H9 (cell line): ENCODE measurements around the gene POLA1. TPM values are rescaled to one million over a fixed set of nuclear protein-coding genes. Genes with fewer than 3 reads are reported as not detected.

Experiments used
- DNase-seq: peaks from one replicate; pipeline ENCODE4 v3.0.0-alpha.2; 2017
- H2AFZ ChIP-seq: one replicate; pipeline ENCODE4 v1.6.1; 2013; ENCODE audit warnings: mild to moderate bottlenecking, low read length, control low read depth, moderate library complexity
- H2AK5ac ChIP-seq: 2 replicates; pipeline ENCODE4 v1.6.1; 2013; ENCODE audit warnings: low read length, control low read depth, mixed read lengths; ENCODE audit not compliant: insufficient read length
- H2BK120ac ChIP-seq: one replicate; pipeline ENCODE4 v1.6.1; 2013; ENCODE audit warnings: low read depth, mild to moderate bottlenecking, low read length, control low read depth, inconsistent platforms; ENCODE audit not compliant: poor library complexity, severe bottlenecking
- H2BK12ac ChIP-seq: 2 replicates; pipeline ENCODE4 v1.6.1; 2013; ENCODE audit warnings: low read length, control low read depth, mixed read lengths, low read depth; ENCODE audit not compliant: insufficient read length
- H2BK15ac ChIP-seq: 2 replicates; pipeline ENCODE4 v1.6.1; 2013; ENCODE audit warnings: low read depth, low read length, control low read depth
- H2BK20ac ChIP-seq: one replicate; pipeline ENCODE4 v1.6.1; 2013; ENCODE audit warnings: low read depth, mild to moderate bottlenecking, low read length, control low read depth, inconsistent platforms; ENCODE audit not compliant: poor library complexity, severe bottlenecking
- H2BK5ac ChIP-seq: 2 replicates; pipeline ENCODE4 v1.6.1; 2013; ENCODE audit warnings: low read length, control low read depth, mixed read lengths; ENCODE audit not compliant: insufficient read length
- H3K14ac ChIP-seq: 2 replicates; pipeline ENCODE4 v1.6.1; 2013; ENCODE audit warnings: low read length, control low read depth; ENCODE audit not compliant: insufficient read depth
- H3K18ac ChIP-seq: 2 replicates; pipeline ENCODE4 v1.6.1; 2013; ENCODE audit warnings: low read depth, mild to moderate bottlenecking, mixed read lengths, low read length, control low read depth; ENCODE audit not compliant: insufficient read length
- H3K23ac ChIP-seq: 2 replicates; pipeline ENCODE4 v1.6.1; 2013; ENCODE audit warnings: low read length, control low read depth, mixed read lengths, low read depth; ENCODE audit not compliant: insufficient read length
- H3K23me2 ChIP-seq: 2 replicates; pipeline ENCODE4 v1.6.1; 2013; ENCODE audit warnings: low read depth, mild to moderate bottlenecking, mixed read lengths, low read length, control low read depth; ENCODE audit not compliant: insufficient read length, poor library complexity, severe bottlenecking
- H3K27ac ChIP-seq: 2 replicates; pipeline ENCODE4 v1.5.1; 2013; ENCODE audit warnings: low read length, control low read depth, mixed read lengths, low read depth; ENCODE audit not compliant: insufficient read length
- H3K27me3 ChIP-seq: 2 replicates; pipeline ENCODE4 v1.6.1; 2013; ENCODE audit warnings: low read length, control low read depth, inconsistent platforms; ENCODE audit not compliant: insufficient read depth
- H3K4ac ChIP-seq: 2 replicates; pipeline ENCODE4 v1.6.1; 2013; ENCODE audit warnings: low read depth, mild to moderate bottlenecking, control low read depth, inconsistent platforms, low read length, moderate library complexity
- H3K4me1 ChIP-seq: 2 replicates; pipeline ENCODE4 v1.6.1; 2013; ENCODE audit warnings: low read length, control low read depth, inconsistent platforms; ENCODE audit not compliant: insufficient read depth
- H3K4me2 ChIP-seq: 2 replicates; pipeline ENCODE4 v1.6.1; 2013; ENCODE audit warnings: low read length, control low read depth, mixed read lengths; ENCODE audit not compliant: insufficient read length, insufficient read depth
- H3K56ac ChIP-seq: 2 replicates; pipeline ENCODE4 v1.6.1; 2013; ENCODE audit warnings: low read depth, mild to moderate bottlenecking, mixed read lengths, low read length, control low read depth; ENCODE audit not compliant: insufficient read length
- H3K79me1 ChIP-seq: 2 replicates; pipeline ENCODE4 v1.6.1; 2013; ENCODE audit warnings: low read depth, mild to moderate bottlenecking, moderate library complexity, low read length, control low read depth, inconsistent platforms; ENCODE audit not compliant: insufficient read depth, poor library complexity, severe bottlenecking
- H3K79me2 ChIP-seq: 2 replicates; pipeline ENCODE4 v1.6.1; 2013; ENCODE audit warnings: low read length, control low read depth, inconsistent platforms; ENCODE audit not compliant: insufficient read depth
- H3K9ac ChIP-seq: 2 replicates; pipeline ENCODE4 v1.6.1; 2013; ENCODE audit warnings: low read length, control low read depth, mixed read lengths; ENCODE audit not compliant: insufficient read length; ENCODE audit errors: extremely low read depth
- H3K9me3 ChIP-seq: one replicate; pipeline ENCODE4 v1.6.1; 2013; ENCODE audit warnings: low read depth, low read length, inconsistent platforms; ENCODE audit not compliant: control insufficient read depth
- H3T11ph ChIP-seq: one replicate; pipeline ENCODE4 v1.6.1; 2013; ENCODE audit warnings: mild to moderate bottlenecking, low read length, control low read depth, inconsistent platforms
- H4K20me1 ChIP-seq: one replicate; pipeline ENCODE4 v1.6.1; 2013; ENCODE audit not compliant: control insufficient read depth, insufficient read length, insufficient read depth
- H4K5ac ChIP-seq: 2 replicates; pipeline ENCODE4 v1.6.1; 2013; ENCODE audit warnings: low read depth, mild to moderate bottlenecking, mixed read lengths, low read length, control low read depth; ENCODE audit not compliant: insufficient read length
- H4K8ac ChIP-seq: replicated peaks from 2 replicates; pipeline ENCODE4 v1.6.1; 2013; ENCODE audit warnings: low read length, control low read depth, mixed read lengths, low read depth; ENCODE audit not compliant: insufficient read length
- H4K91ac ChIP-seq: 2 replicates; pipeline ENCODE4 v1.6.1; 2013; ENCODE audit warnings: low read depth, mild to moderate bottlenecking, moderate library complexity, mixed read lengths, low read length, control low read depth; ENCODE audit not compliant: insufficient read length
- H3K27ac Mint-ChIP-seq, 3 experiments: 2 replicates in 2 of 3; 3 replicates in 1 of 3; pipeline ENCODE4 v1.8.0; 2020 to 2021; ENCODE audit warnings: mixed read lengths in 3 of 3, mild to moderate bottlenecking in 1 of 3, moderate library complexity in 1 of 3
- H3K27me3 Mint-ChIP-seq: 2 replicates; pipeline ENCODE4 v1.8.0; 2021; ENCODE audit warnings: low read depth, mild to moderate bottlenecking, moderate library complexity, mixed read lengths
- H3K36me3 Mint-ChIP-seq, 3 experiments: 2 replicates in 2 of 3; 3 replicates in 1 of 3; pipeline ENCODE4 v1.8.0; 2020 to 2021; ENCODE audit warnings: low read depth in 3 of 3, mixed read lengths in 3 of 3; ENCODE audit not compliant: insufficient read depth in 1 of 3
- H3K4me1 Mint-ChIP-seq, 2 experiments: 2 replicates each; pipeline ENCODE4 v1.8.0; 2020; ENCODE audit warnings: mixed read lengths in 2 of 2
- H3K4me3 Mint-ChIP-seq, 2 experiments: 2 replicates in 1 of 2; 3 replicates in 1 of 2; pipeline ENCODE4 v1.8.0; 2020 to 2021; ENCODE audit warnings: mild to moderate bottlenecking in 2 of 2, mixed read lengths in 2 of 2, moderate library complexity in 1 of 2
- H3K9me3 Mint-ChIP-seq, 2 experiments: 2 replicates in 1 of 2; 3 replicates in 1 of 2; pipeline ENCODE4 v1.8.0; 2020; ENCODE audit warnings: mild to moderate bottlenecking in 2 of 2, mixed read lengths in 2 of 2, moderate library complexity in 1 of 2
- CTCF ChIP-seq: fragments of 200-600 bp; sonication (generic); conservative IDR thresholded peaks from 3 replicates; pipeline ENCODE4 v1.8.0; 2021; ENCODE audit warnings: antibody characterized with exemption, mild to moderate bottlenecking
- WGBS: extraction: QIAGEN DNeasy Blood & Tissue Kit; methylation state at CpG from one replicate; pipeline ENCODE4 v1.1.7; 2013; ENCODE audit warnings: missing lambda C conversion rate, low lambda C conversion rate, mixed read lengths; ENCODE audit not compliant: insufficient read length; ENCODE audit errors: extremely low coverage; 5-methylcytosine and 5-hydroxymethylcytosine counted together
- total RNA-seq: library from RNA; stranded (reverse); gene quantifications from 2 replicates; pipeline ENCODE4 v1.2.1, GENCODE V29; 2021

The POLA1 gene
- total RNA-seq, 1 experiment from 2014 or later = 60.2 TPM

- Mint-ChIP-seq H3K27ac (no peak overlapping the region), H3K9me3 (no peaks in the 10 kb centered on the region), H3K36me3 (no peaks in the 10 kb centered on the region), H3K4me3 (no peak overlapping the region), H3K27me3 (peaks cover 4% of the 10 kb centered on the region; the same call in 1 of the 2 replicates), H3K4me1 (peaks cover 19 to 23% of the 10 kb centered on the region in 2 experiments)
- no peaks in the 10 kb centered on the region for H3K9me3 ChIP-seq
- H3K27me3 ChIP-seq = no peaks in the 10 kb centered on the region; the same call in 1 of the 2 replicates
- no peak overlapping the region for H3K56ac ChIP-seq
- no peaks in the 10 kb centered on the region for H4K20me1 ChIP-seq
- H4K5ac ChIP-seq = no peak overlapping the region
- no peak overlapping the region for H2BK120ac ChIP-seq
- no CpG with 5 or more reads among the region's 4 CpGs for WGBS
- no peak overlapping the region for H2AK5ac ChIP-seq
- H4K8ac ChIP-seq = no peak overlapping the region
- no peaks in the 10 kb centered on the region for H3K23me2 ChIP-seq
- H3T11ph ChIP-seq = no peak overlapping the region
- no peak overlapping the region for H3K18ac ChIP-seq
- no peak overlapping the region for H3K23ac ChIP-seq
- H3K9ac ChIP-seq = no peak overlapping the region
- H3K79me1 ChIP-seq = no peaks in the 10 kb centered on the region
- H3K79me2 ChIP-seq = no peaks in the 10 kb centered on the region
- no peak overlapping the region for H2BK20ac ChIP-seq
- no peak for TF ChIP-seq CTCF
- no peak overlapping the region for H2BK5ac ChIP-seq
- no peak overlapping the region for H3K4me2 ChIP-seq
- H3K27ac ChIP-seq = no peak overlapping the region
- no peak for DNase-seq
- no peak overlapping the region for H3K4ac ChIP-seq
- no peak overlapping the region for H2AFZ ChIP-seq
- no peak overlapping the region for H4K91ac ChIP-seq
- no peaks in the 10 kb centered on the region; the same call in 1 of the 2 replicates for H3K4me1 ChIP-seq
- no peak overlapping the region for H2BK15ac ChIP-seq
- no peak overlapping the region for H2BK12ac ChIP-seq
- H3K14ac ChIP-seq = no peak overlapping the region
Observed at GRCh38 chrX:24662352-24662751, 31.4 kb upstream of the POLA1 start.
